Amygdala (tissue), 56 donors: ENCODE results near the gene HEPHL1.
"Not testable (repeated sequence)": the region's sequence is repeated elsewhere in the genome, so short reads cannot be mapped to it uniquely, and the experiment has no call there.

Experiments used
- DNase-seq, 56 donors: peaks; one replicate each; lab custom pipeline; 2025; lab: John Stamatoyannopoulos, UW

HEPHL1 gene

GRCh38 chr11:94068764-94069163 is 47.6 kb downstream of the HEPHL1 start:
- DNase-seq, result no peak

GRCh38 chr11:94077552-94078293 is 56.6 kb downstream of the HEPHL1 start:
- no peak for DNase-seq

- no peak for DNase-seq
Measured at GRCh38 chr11:94084164-94084563, 63.0 kb downstream of the HEPHL1 start.

- no peak for DNase-seq
Measured at GRCh38 chr11:94088906-94089305, 67.8 kb downstream of the HEPHL1 start.

GRCh38 chr11:94089341-94089740 is 68.2 kb downstream of the HEPHL1 start:
- DNase-seq, result no peak

GRCh38 chr11:94090401-94090800 is 69.2 kb downstream of the HEPHL1 start:
- DNase-seq, result no peak

GRCh38 chr11:94091091-94091490 is 69.9 kb downstream of the HEPHL1 start:
- DNase-seq, result no peak

GRCh38 chr11:94100253-94100652 is 79.1 kb downstream of the HEPHL1 start:
- no peak for DNase-seq

- no peak for DNase-seq
Measured at GRCh38 chr11:94103471-94103870, 82.3 kb downstream of the HEPHL1 start.

GRCh38 chr11:94104734-94105133 is 83.6 kb downstream of the HEPHL1 start:
- no peak for DNase-seq

GRCh38 chr11:94106716-94107115 is 85.6 kb downstream of the HEPHL1 start:
- no peak for DNase-seq

GRCh38 chr11:94107363-94107762 is 86.2 kb downstream of the HEPHL1 start:
- no peak for DNase-seq

- DNase-seq, result no peak
Measured at GRCh38 chr11:94111241-94111640, 90.1 kb downstream of the HEPHL1 start.

GRCh38 chr11:94111660-94112059 is 90.5 kb downstream of the HEPHL1 start:
- DNase-seq, result no peak

GRCh38 chr11:94112206-94112953 is 91.2 kb downstream of the HEPHL1 start:
- DNase-seq, result no peak

- no peak for DNase-seq
Measured at GRCh38 chr11:94117197-94117574, 96.0 kb downstream of the HEPHL1 start.

- no peak for DNase-seq
Measured at GRCh38 chr11:94117871-94118270, 96.7 kb downstream of the HEPHL1 start.

- not testable (repeated sequence) for DNase-seq
Measured at GRCh38 chr11:94119676-94120075, 98.5 kb downstream of the HEPHL1 start.

GRCh38 chr11:94120516-94120915 is 99.4 kb downstream of the HEPHL1 start:
- DNase-seq, result not testable (repeated sequence)

GRCh38 chr11:94120946-94121345 is 99.8 kb downstream of the HEPHL1 start:
- DNase-seq, result no peak

- no peak for DNase-seq
Measured at GRCh38 chr11:94125407-94126115, 104.4 kb downstream of the HEPHL1 start.
